GM23248 (cell line): ENCODE results near the gene TSPEAR.

Experiments
- EZH2 ChIP-seq: fragments of 200-600 bp; sonication (generic); IDR thresholded peaks from 2 replicates; pipeline ENCODE4 v1.6.1; 2018; ENCODE audit warnings: antibody characterized with exemption, mild to moderate bottlenecking; ENCODE audit not compliant: insufficient read depth, poor library complexity, severe bottlenecking
- EZH2phosphoT487 ChIP-seq: fragments of 200-600 bp; sonication (generic); IDR thresholded peaks from 2 replicates; pipeline ENCODE4 v1.6.1; 2018; ENCODE audit warnings: antibody characterized with exemption, moderate library complexity, mild to moderate bottlenecking, low read depth; ENCODE audit not compliant: insufficient read depth

DNA sequence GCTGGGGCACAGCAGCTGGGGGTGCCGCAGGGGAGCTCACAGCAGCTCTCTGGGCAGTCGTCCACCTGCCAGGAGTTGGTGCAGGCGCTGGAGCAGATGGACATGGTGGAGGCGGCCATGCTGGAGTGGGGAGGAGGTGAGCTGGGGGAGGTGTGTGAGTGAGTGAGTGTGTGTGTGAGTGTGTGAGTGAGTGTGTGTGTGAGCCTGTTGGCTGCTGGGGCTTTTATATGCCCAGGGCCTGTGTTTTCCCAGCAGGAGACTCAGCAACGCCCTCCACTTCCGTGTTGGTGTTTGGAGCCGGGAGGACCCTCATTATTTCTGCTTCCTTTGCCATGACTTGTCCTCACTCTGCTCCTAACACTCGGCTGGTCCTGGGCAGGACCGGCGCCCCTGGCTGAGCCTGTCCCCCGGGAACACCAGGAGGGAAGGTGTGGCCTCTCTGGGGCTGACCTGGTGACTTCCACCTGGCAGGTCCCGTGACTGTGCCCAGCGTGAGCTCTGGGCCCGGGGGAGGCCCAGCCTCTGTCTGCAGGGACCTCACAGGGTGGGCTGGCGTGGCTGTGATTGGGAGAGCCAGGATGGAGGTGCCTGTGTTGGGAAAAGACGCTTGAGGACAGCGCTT, 159.9 kb downstream of the TSPEAR start, which contains the start of gene KRTAP10-2:
- TF ChIP-seq EZH2 (no peak), EZH2phosphoT487 (no peak)
